Measurements from ENCODE around the gene CNDP2. TPM values are rescaled to one million over a fixed set of nuclear protein-coding genes. Genes with fewer than 3 reads are reported as not detected.

CNDP2 gene
- total and polyA plus RNA-seq, 2 donors from 2014 or later, result 499 to 740 TPM

DNA sequence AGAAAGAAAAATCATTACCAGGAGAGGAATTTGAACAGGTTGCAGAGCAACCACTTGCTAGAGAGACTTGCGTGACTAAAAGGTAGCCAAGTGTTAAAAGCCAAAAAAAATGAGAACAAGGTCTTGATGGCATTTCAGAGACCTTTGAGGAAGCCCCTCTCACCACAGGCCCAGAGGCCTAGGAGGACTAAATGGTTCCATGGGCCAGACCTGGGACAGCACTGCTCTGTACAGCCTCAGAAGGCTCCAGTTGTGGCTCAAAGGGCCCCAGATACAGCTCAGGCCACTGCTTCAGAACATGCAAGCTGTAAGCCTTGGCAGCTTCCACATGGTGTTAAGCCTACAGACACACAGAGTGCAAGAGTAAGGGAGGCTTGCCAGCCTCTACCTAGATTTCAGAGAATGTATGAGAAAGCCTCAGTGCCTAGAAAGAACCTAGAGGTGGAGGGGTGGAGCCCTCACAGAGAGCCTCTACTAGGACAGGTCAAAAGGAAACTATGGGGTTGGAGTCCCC lies 53.5 kb downstream of the CNDP2 start:
- Histone ChIP-seq H3K9me3 (ENCODE audit: control insufficient read depth in 2 of 3, insufficient read depth in 1 of 3, low read length in 3 of 3) (peaks cover 0 to 6% (median 0%) of the 10 kb centered on the region in 3 donors), H3K27me3 (ENCODE audit: control insufficient read depth, insufficient read depth, low read length) (no peaks in the 10 kb centered on the region), H3K9ac (ENCODE audit: low read length in 3 of 3) (no peak overlapping the region), H3K36me3 (ENCODE audit: control insufficient read depth in 2 of 3, insufficient read depth in 3 of 3, low read length in 3 of 3) (no peaks in the 10 kb centered on the region), H3K27ac (ENCODE audit: low read depth in 2 of 2, low read length in 2 of 2) (no peak overlapping the region), H3K4me1 (ENCODE audit: control insufficient read depth in 2 of 3, insufficient read depth in 2 of 3, low read depth in 1 of 3, low read length in 3 of 3) (peaks cover 0 to 6% (median 2%) of the 10 kb centered on the region in 3 donors), H3K4me3 (ENCODE audit: low read length in 3 of 3) (no peak overlapping the region)
- DNase-seq (no peak), FAIRE-seq (no peak)
- intact Hi-C loops (cut with DNase I), result loop anchor here (5.0 to 10.0 kb wide), 2 partner anchors 197 to 355 kb away; no protein-coding TSS in a partner anchor
- TF ChIP-seq, protein P1, sequence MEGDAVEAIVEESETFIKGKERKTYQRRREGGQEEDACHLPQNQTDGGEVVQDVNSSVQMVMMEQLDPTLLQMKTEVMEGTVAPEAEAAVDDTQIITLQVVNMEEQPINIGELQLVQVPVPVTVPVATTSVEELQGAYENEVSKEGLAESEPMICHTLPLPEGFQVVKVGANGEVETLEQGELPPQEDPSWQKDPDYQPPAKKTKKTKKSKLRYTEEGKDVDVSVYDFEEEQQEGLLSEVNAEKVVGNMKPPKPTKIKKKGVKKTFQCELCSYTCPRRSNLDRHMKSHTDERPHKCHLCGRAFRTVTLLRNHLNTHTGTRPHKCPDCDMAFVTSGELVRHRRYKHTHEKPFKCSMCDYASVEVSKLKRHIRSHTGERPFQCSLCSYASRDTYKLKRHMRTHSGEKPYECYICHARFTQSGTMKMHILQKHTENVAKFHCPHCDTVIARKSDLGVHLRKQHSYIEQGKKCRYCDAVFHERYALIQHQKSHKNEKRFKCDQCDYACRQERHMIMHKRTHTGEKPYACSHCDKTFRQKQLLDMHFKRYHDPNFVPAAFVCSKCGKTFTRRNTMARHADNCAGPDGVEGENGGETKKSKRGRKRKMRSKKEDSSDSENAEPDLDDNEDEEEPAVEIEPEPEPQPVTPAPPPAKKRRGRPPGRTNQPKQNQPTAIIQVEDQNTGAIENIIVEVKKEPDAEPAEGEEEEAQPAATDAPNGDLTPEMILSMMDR (IDR thresholded peaks at IDR 0.05; ENCODE audit: borderline replicate concordance, extremely low read depth, insufficient read depth), result no peak

DNA sequence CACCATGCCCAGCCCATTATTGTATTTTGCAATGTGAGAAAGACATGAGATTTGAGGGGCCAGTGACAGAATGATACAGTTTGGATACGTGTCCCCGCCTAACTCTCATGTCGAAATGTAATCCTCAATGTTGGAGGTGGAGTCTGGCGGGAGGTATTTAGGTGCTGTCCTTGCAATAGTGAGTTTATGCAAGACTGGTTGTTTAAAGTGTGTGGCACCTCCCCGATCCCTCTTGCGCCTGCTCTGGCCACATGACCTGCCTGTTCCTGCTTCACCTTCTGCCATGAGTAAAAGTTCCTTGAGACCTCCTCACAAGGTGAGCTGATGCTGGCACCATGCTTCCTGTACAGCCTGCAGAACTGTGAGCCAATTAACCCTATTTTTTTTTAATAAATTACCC lies 54.7 kb downstream of the CNDP2 start:
- FAIRE-seq, result no peak
- H3K9ac ChIP-seq (ENCODE audit: low read length in 3 of 3), result no peak overlapping the region
- intact Hi-C loops (cut with DNase I), result loop anchor here (5.0 to 10.0 kb wide), 2 partner anchors 199 to 356 kb away; no protein-coding TSS in a partner anchor

GRCh38 chr18:74551452-74551851 lies 55.3 kb downstream of the CNDP2 start:
- Histone ChIP-seq H3K9me3 (ENCODE audit: control insufficient read depth in 2 of 3, insufficient read depth in 1 of 3, low read length in 3 of 3) (peaks cover 0 to 6% (median 0%) of the 10 kb centered on the region in 3 donors), H3K36me3 (ENCODE audit: control insufficient read depth in 2 of 3, insufficient read depth in 3 of 3, low read length in 3 of 3) (no peaks in the 10 kb centered on the region), H3K27ac (ENCODE audit: low read depth in 2 of 2, low read length in 2 of 2) (no peak overlapping the region), H3K9ac (ENCODE audit: low read length in 3 of 3) (no peak overlapping the region), H3K4me1 (ENCODE audit: control insufficient read depth in 2 of 3, insufficient read depth in 2 of 3, low read depth in 1 of 3, low read length in 3 of 3) (peaks cover 0 to 4% (median 2%) of the 10 kb centered on the region in 3 donors), H3K4me3 (ENCODE audit: low read length in 3 of 3) (no peak overlapping the region), H3K27me3 (ENCODE audit: control insufficient read depth, insufficient read depth, low read length) (no peaks in the 10 kb centered on the region)
- FAIRE-seq (no peak), DNase-seq (no peak)
- intact Hi-C loops (cut with DNase I), result loop anchor here (5.0 to 10.0 kb wide), 2 partner anchors 199 to 357 kb away; no protein-coding TSS in a partner anchor
- TF ChIP-seq, protein P1 (IDR thresholded peaks at IDR 0.05; ENCODE audit: borderline replicate concordance, extremely low read depth, insufficient read depth), result no peak

More for the DNA sequence above, 54.7 kb downstream of the CNDP2 start:
- no peaks in the 10 kb centered on the region for H3K27me3 ChIP-seq (ENCODE audit: control insufficient read depth, insufficient read depth, low read length)
- H3K9me3 ChIP-seq (ENCODE audit: control insufficient read depth in 2 of 3, insufficient read depth in 1 of 3, low read length in 3 of 3), result peaks cover 0 to 6% (median 0%) of the 10 kb centered on the region in 3 donors
- H3K36me3 ChIP-seq (ENCODE audit: control insufficient read depth in 2 of 3, insufficient read depth in 3 of 3, low read length in 3 of 3), result no peaks in the 10 kb centered on the region
- H3K4me1 ChIP-seq (ENCODE audit: control insufficient read depth in 2 of 3, insufficient read depth in 2 of 3, low read depth in 1 of 3, low read length in 3 of 3), result peaks cover 0 to 6% (median 2%) of the 10 kb centered on the region in 3 donors
- DNase-seq, result no peak
- H3K4me3 ChIP-seq (ENCODE audit: low read length in 3 of 3), result no peak overlapping the region
- no peak overlapping the region for H3K27ac ChIP-seq (ENCODE audit: low read depth in 2 of 2, low read length in 2 of 2)
- TF ChIP-seq, protein P1 (IDR thresholded peaks at IDR 0.05; ENCODE audit: borderline replicate concordance, extremely low read depth, insufficient read depth), result no peak

Data from kidney (tissue), 14 donors.